Eye (tissue), 1 donor: ENCODE results near the gene SOD2.
"Not testable (repeated sequence)": the region's sequence is repeated elsewhere in the genome, so short reads cannot be mapped to it uniquely, and the experiment has no call there.

ENCODE experiments used
- DNase-seq: peaks from one replicate; pipeline ENCODE4 v3.0.0-alpha.2; 2015

SOD2 gene

DNA sequence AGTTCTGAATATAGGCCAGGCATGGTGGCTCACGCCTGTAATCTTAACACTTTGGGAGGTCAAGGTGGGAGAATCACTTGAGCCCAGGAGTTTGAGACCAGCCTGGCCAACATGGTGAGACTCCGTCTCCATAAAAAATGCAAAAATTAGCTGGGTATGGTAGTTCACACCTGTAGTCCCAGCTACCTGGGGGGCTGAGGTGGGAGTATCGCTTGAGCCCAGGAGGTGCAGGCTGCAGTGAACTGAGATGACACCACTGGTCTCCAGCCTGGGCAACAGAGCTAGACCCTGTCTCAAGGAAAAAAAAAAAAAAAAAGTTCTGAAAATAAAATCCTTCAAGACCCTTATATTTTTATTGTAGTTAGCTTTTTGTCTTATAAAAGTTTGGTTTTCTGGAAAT, 22.6 kb upstream of the SOD2 start:
- DNase-seq, result no peak

- no peak for DNase-seq
Observed at GRCh38 chr6:159715166-159715565, 22.1 kb upstream of the SOD2 start.

DNA sequence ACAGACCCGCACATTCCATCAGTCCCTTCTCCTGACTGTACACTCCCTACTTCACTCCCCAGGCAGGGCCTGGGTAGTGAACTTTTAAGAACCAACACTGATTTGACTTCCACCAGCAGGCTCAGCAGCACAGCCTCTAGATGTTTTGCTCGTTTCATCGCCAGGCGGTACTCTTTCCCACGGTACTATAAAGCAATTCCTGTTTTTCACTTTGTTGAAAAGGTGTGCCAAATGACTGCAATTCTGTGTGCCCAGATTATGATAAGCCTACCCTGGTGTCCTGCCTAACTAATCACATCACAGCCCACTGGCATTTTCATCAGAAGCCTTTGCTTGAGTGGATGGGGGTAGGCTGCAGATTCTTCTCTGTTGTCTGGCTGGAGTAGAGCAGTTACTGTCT, 21.4 kb upstream of the SOD2 start:
- DNase-seq, result no peak

GRCh38 chr6:159713984-159714383, 20.9 kb upstream of the SOD2 start:
- no peak for DNase-seq

DNA sequence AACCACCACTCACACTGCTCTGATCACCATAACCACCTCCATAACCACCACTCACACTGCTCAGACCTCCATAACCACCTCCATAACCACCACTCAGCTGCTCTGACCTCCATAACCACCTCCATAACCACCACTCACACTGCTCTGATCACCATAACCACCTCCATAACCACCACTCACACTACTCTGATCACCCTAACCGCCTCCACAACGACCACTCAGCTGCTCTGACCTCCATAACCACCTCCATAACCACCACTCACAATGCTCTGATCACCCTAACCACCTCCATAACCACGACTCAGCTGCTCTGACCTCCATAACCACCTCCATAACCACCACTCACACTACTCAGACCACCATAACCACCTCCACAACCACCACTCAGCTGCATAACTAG, 19.3 kb upstream of the SOD2 start:
- not testable (repeated sequence) for DNase-seq

- DNase-seq, result not testable (repeated sequence)
Observed at GRCh38 chr6:159710603-159711002, 17.6 kb upstream of the SOD2 start.

DNA sequence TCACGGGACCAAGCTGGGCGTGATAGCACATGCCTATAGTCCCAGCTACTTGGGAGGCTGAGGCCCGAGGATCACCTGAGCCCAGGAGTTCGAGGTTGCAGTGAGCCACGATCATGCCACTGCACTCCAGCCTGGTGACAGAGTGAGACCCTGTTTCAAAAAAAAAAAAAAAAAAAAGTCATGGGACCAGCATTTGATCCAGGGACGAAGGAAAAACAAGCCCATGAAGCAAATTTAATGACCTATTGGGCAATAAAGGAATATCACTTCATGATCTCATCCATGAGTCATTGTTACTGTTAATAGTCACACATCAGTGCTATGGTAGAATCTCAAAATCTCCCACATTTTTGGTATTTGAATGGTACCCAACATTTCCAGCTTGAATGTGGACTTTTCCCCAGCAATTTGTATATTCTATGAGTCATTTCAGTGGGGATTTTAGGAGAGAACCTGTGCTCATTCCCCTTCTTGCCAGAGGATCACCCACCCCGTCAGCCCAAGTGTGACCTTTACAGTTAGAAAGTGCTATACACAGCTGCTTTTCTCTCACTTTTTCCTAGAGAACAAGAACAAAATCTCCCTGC, 8.5 kb upstream of the SOD2 start:
- no peak for DNase-seq

DNA sequence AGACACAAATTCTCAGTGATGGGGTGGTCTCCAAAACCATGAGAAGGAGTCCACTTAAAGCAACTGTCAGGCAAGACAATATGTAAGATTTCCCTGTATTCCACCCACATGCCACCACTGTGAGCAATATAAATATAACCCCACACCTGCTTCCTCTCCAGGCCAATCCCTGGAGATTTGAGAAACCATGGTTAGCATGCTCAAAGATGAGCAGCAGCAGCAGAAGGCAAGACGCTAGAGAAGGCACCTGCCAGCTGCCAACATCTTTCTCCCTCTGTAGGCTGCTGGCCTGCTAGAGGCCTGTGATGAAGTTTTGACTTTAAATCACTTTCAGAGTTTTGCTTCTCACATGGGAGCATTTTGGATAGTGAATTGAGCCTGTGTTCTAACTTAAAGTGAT, 7.9 kb upstream of the SOD2 start:
- no peak for DNase-seq

DNA sequence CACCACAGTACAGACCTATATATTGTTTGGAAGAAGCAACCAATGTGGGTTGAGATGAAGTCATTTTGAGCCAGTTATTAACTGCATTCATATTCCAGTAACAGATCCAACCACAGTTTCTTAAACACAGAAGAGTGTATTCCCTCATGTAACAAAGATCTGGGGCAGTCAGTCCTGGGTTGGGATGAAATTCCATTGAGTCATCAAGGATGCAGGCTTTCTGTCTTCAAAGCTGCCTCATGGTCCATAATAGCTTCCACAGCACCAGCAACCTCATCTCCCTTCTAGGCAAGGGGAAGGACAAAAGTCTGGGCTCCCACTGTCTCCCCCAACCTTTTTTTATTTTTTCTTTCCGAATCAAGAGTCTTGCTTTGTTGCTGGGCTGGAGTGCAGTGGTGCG, 2.9 kb upstream of the SOD2 start:
- no peak for DNase-seq

- no peak for DNase-seq
Observed at GRCh38 chr6:159693894-159694545, 979 bp upstream of the SOD2 start.

DNA sequence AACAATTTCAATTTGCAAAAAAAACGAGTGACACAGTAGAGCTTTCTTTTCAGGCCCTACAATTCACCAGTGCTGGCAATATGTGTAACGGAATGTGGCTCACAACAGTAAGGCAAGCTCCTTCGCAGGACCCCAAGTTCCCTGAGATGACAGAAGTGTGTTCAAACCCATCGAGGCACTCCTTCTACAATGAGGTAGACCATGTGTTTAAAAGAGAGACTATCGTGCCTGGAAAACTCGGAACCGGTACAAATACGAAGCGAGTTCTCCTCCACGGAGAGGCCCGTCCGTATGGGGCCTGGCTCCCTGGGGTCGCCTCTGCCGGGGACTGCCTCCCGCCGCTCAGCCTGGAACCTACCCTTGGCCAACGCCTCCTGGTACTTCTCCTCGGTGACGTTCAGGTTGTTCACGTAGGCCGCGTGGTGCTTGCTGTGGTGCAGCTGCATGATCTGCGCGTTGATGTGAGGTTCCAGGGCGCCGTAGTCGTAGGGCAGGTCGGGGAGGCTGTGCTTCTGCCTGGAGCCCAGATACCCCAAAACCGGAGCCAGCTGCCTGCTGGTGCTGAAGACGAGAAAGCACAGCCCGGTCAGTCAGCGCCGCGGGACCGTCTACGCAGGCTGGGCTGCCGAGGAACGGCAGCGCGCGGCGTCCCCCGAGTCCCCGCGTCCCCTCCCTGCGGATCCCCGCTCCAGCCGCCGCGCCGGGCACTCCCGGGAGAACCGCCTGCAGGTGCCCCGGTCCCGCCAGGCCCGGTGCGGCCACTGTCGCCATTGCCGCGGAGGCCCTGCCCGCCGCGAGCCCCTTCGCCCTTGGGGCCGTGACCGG, 526 bp downstream of the SOD2 start:
- peak; percentile 75 for DNase-seq

DNA sequence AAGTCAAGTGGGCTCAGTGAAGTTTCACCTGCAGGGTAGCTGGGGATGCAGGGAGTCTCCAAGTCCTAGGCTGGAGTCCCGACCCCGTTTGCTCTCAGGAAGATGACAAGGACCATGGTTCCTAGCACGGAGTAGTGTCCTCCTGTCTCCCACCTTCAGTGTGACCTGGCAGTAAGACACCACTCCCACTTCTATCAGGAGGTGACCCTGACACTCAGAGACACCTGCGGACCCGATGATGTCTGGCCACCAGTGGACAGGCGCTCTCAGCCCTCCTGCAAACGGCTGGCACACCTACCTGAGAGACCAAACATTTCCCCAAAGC, 1.1 kb downstream of the SOD2 start:
- peak; percentile 22 for DNase-seq

DNA sequence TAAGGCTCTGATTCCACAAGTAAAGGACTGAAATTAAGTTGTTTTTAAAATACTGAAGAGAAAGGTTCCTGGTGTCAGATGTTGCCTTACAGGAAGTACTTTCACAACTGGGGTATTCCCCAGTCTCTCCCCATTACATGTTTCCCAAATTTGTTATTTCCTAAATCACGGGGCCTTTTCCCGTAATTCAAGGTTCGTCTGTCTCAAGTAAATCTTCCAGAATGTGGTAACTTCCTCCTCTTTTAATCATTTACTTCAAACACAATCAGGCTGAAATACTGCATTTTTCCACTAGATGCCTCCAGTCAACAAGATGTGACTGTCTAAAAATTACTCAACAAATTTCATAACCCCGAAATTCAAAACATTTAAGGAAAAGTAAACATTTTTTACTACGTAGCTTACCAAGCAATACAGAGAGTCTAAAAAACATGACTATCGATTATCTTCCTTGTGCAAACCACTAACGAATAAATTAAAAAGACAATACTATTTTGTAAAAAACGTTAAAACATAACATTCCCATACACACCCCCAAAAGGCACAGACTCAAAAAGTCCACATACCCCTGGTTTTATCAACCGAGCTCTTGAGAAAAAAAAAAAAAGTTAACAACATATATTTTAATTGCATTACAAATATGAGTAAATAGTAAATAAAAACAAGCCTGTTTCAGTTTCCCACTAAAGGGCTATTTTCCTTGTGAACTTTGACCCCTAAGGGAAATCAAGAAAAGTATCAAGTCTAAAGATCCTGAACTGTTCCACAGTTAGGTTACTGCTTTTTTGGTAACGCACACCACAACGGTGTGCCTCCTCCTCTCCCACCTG, 1.7 kb downstream of the SOD2 start:
- DNase-seq, result peak; percentile 84

- DNase-seq, result not testable (repeated sequence)
Observed at GRCh38 chr6:159690135-159690534, 2.9 kb downstream of the SOD2 start.

GRCh38 chr6:159689001-159689400, 4.0 kb downstream of the SOD2 start:
- DNase-seq, result no peak

- no peak for DNase-seq
Observed at GRCh38 chr6:159688266-159688905, 4.7 kb downstream of the SOD2 start.

- no peak for DNase-seq
Observed at GRCh38 chr6:159687341-159687740, 5.7 kb downstream of the SOD2 start.

GRCh38 chr6:159686703-159687102, 6.3 kb downstream of the SOD2 start:
- DNase-seq, result no peak

GRCh38 chr6:159686040-159686439, 7.0 kb downstream of the SOD2 start:
- no peak for DNase-seq

DNA sequence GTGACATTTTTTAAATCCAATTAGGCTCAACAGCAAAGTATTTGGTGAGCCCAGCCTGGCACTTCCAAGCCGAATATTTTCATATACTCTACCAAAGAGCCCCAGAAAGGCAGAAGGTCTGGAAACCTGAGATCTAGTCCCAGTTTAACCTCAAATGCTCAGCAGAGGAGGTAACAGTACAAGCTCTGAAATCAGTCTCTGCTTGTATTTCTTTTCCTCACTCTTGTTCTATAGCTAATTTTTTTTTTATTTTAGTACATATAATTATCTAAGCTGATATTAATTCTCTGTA, 9.1 kb downstream of the SOD2 start:
- no peak for DNase-seq

GRCh38 chr6:159682810-159683209, 10.2 kb downstream of the SOD2 start:
- no peak for DNase-seq

DNA sequence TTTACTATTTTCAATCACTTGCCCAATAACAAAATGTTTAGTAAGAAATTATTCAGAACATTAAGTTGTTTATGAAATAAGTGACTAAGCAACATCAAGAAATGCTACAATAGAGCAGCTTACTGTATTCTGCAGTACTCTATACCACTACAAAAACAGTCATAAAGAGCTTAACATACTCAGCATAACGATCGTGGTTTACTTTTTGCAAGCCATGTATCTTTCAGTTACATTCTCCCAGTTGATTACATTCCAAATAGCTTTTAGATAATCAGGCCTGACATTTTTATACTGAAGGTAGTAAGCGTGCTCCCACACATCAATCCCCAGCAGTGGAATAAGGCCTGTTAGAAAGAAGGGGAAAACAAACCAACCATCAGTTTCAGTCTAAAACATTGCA, 10.7 kb downstream of the SOD2 start:
- DNase-seq, result no peak

DNA sequence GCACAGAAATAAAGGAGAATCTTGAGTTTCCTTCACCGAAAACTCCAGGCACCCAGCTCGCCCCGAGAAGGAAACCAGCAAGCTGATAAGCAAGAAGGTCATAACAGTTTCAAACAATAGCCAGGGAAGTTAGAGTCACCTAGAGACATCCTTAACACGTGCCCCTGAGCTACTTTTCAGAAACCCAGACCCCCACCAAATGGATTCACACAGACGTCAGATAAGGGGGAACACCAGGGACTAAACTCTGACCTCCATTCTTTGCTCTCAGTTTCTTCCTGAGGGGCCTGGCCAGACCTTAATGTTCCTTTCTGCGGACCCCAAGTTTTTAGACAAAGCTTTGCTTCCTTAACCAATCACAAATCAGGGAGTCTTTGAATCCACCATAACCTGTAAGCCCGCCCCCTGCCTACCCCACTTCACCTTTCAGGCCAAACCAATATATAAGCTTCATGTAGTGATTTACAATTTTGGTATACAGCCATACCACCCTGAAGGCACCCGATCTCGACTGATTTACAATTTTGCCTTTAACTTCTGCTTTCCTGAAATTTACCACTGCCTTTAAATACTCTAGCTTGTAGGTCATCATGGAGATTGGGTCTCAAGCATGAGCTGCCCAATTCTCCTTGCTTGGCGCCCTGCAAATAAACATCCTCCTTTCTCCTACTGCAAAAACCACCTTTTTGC, 11.7 kb downstream of the SOD2 start:
- no peak for DNase-seq
